ENCODE measurements around the gene TRAP1. TPM values are rescaled to one million over a fixed set of nuclear protein-coding genes. Genes with fewer than 3 reads are reported as not detected.
A peak's percentile ranks its signal among the peaks of the same experiment; 100 is the strongest.
"Not testable (repeated sequence)": the region's sequence is repeated elsewhere in the genome, so short reads cannot be mapped to it uniquely, and the experiment has no call there.

Gene TRAP1
- total RNA-seq, 1 donor from 2014 or later: 154 TPM

- ATAC-seq (no peak), DNase-seq (ENCODE audit: low spot score) (no peak)
These were observed 42.6 kb downstream of the TRAP1 start for GRCh38 chr16:3674513-3675295.

- DNase-seq (ENCODE audit: low spot score): no peak
- no peak for ATAC-seq
These were observed 43.5 kb downstream of the TRAP1 start for GRCh38 chr16:3673676-3674377.

GRCh38 chr16:3673201-3673600, 44.1 kb downstream of the TRAP1 start:
- ATAC-seq: no peak
- no peak for DNase-seq (ENCODE audit: low spot score)

GRCh38 chr16:3672571-3673041, 44.7 kb downstream of the TRAP1 start:
- ATAC-seq (no peak), DNase-seq (ENCODE audit: low spot score) (no peak)

GRCh38 chr16:3671424-3671823, 45.9 kb downstream of the TRAP1 start:
- ATAC-seq (no peak), DNase-seq (ENCODE audit: low spot score) (no peak)

- ATAC-seq (no peak), DNase-seq (ENCODE audit: low spot score) (no peak)
These were observed 46.6 kb downstream of the TRAP1 start for GRCh38 chr16:3670711-3671110.

GRCh38 chr16:3669082-3669481, 48.2 kb downstream of the TRAP1 start:
- ATAC-seq (no peak), DNase-seq (ENCODE audit: low spot score) (no peak)

- DNase-seq (ENCODE audit: low spot score): no peak
- ATAC-seq: no peak
These were observed 48.7 kb downstream of the TRAP1 start for GRCh38 chr16:3668626-3669025.

GRCh38 chr16:3665508-3665907, 51.8 kb downstream of the TRAP1 start:
- ATAC-seq (no peak), DNase-seq (ENCODE audit: low spot score) (no peak)

- peak; percentile 8 for ATAC-seq
- DNase-seq (ENCODE audit: low spot score): no peak
These were observed 53.0 kb downstream of the TRAP1 start for GRCh38 chr16:3664187-3664896.

GRCh38 chr16:3662601-3663000, 54.7 kb downstream of the TRAP1 start:
- no peak for ATAC-seq
- DNase-seq (ENCODE audit: low spot score): no peak

GRCh38 chr16:3661922-3662321, 55.4 kb downstream of the TRAP1 start:
- DNase-seq (ENCODE audit: low spot score): no peak
- no peak for ATAC-seq

GRCh38 chr16:3661311-3661710, 56.0 kb downstream of the TRAP1 start:
- DNase-seq (ENCODE audit: low spot score) (no peak), ATAC-seq (no peak)

- DNase-seq (ENCODE audit: low spot score) (no peak), ATAC-seq (no peak)
These were observed 58.1 kb downstream of the TRAP1 start for GRCh38 chr16:3659251-3659650.

GRCh38 chr16:3656491-3657468, 60.5 kb downstream of the TRAP1 start:
- no peak for ATAC-seq
- DNase-seq (ENCODE audit: low spot score): peak; percentile 42

- not testable (repeated sequence) for ATAC-seq
These were observed 61.2 kb downstream of the TRAP1 start for GRCh38 chr16:3656160-3656490.

GRCh38 chr16:3655396-3656159, 61.7 kb downstream of the TRAP1 start:
- ATAC-seq (peak; percentile 16), DNase-seq (ENCODE audit: low spot score) (peak; percentile 44)

More at GRCh38 chr16:3656160-3656490, 61.2 kb downstream of the TRAP1 start:
- DNase-seq (ENCODE audit: low spot score): not testable (repeated sequence)

- ATAC-seq (no peak), DNase-seq (ENCODE audit: low spot score) (peak; percentile 41)
These were observed 62.3 kb downstream of the TRAP1 start for GRCh38 chr16:3655030-3655395.

GRCh38 chr16:3654249-3654991, 62.9 kb downstream of the TRAP1 start, which contains the start of gene DNASE1:
Gene DNASE1, plus strand, starts transcription at chr16:3654691. Its CDS starts 683 bp downstream, at chr16:3655374.
- DNase-seq (ENCODE audit: low spot score): peak; percentile 59
- peak; percentile 74 for ATAC-seq

Data from left lobe of liver (tissue), 2 donors.